GM12878 (cell line): ENCODE measurements around the gene STX10. TPM values are rescaled to one million over a fixed set of nuclear protein-coding genes. Genes with fewer than 3 reads are reported as not detected.

Experiments
- CHD2 ChIP-seq: IDR thresholded peaks from 2 replicates; pipeline ENCODE4 v1.6.1; 2011; ENCODE audit warnings: low read depth, low read length, improper control_type of control experiment, borderline replicate concordance
- MTA2 ChIP-seq: fragments of 450-650 bp; IDR thresholded peaks from 2 replicates; pipeline ENCODE4 v1.6.1; 2016; ENCODE audit warnings: low read depth, mild to moderate bottlenecking, moderate library complexity
- POLR2AphosphoS2 ChIP-seq: IDR thresholded peaks from 2 replicates; pipeline ENCODE4 v1.6.1; 2011; ENCODE audit warnings: low read depth, mild to moderate bottlenecking, low read length, improper control_type of control experiment, moderate library complexity
- POU2F2 ChIP-seq: IDR thresholded peaks from 3 replicates; pipeline ENCODE4 v1.6.1; 2011; ENCODE audit warnings: low read depth, mild to moderate bottlenecking, low read length, borderline replicate concordance
- RAD51 ChIP-seq: fragments of 450-650 bp; IDR thresholded peaks from 2 replicates; pipeline ENCODE4 v1.6.1; 2016; ENCODE audit warnings: moderate library complexity, mild to moderate bottlenecking, inconsistent platforms
- SMAD1 ChIP-seq: fragments of 450-650 bp; IDR thresholded peaks from 2 replicates; pipeline ENCODE4 v1.6.1; 2018; ENCODE audit warnings: mild to moderate bottlenecking, low read depth; ENCODE audit not compliant: partially characterized antibody
- SMC3 ChIP-seq: IDR thresholded peaks from 2 replicates; pipeline ENCODE4 v1.6.1; 2011; ENCODE audit warnings: low read length, improper control_type of control experiment, borderline replicate concordance
- SP1 ChIP-seq: IDR thresholded peaks from one replicate; pipeline ENCODE4 v1.6.1; 2011; ENCODE audit warnings: low read depth, low read length
- SPI1 ChIP-seq: IDR thresholded peaks from 2 replicates; pipeline ENCODE4 v1.6.1; 2011; ENCODE audit warnings: low read depth, mild to moderate bottlenecking, low read length, moderate library complexity, borderline replicate concordance; ENCODE audit not compliant: insufficient read depth
- TAF1 ChIP-seq: IDR thresholded peaks from 2 replicates; pipeline ENCODE4 v1.6.1; 2011; ENCODE audit warnings: mild to moderate bottlenecking, low read depth, low read length, borderline replicate concordance
- TBL1XR1 ChIP-seq: IDR thresholded peaks from 2 replicates; pipeline ENCODE4 v1.6.1; 2012; ENCODE audit warnings: low read depth, low read length, improper control_type of control experiment
- ZNF217 ChIP-seq: fragments of 450-650 bp; IDR thresholded peaks from 2 replicates; pipeline ENCODE4 v1.6.1; 2017; ENCODE audit warnings: antibody characterized with exemption, mild to moderate bottlenecking
- polyA plus RNA-seq, 11 experiments: library from polyadenylated mRNA; depleted of rRNA in 4 of 11; unstranded in 6 of 11; stranded (reverse) in 5 of 11; fragments of >200 nt; fragmentation: Nextera tagmentation in 4 of 11; fragmentation: Illumina TruSeq in 1 of 11; extraction: Ambion mirVana in 4 of 11; extraction: Trizol in 1 of 11; gene quantifications; 1 replicate in 1 of 11; 2 replicates in 10 of 11; pipeline versions ENCODE4 v1.2.1 to v1.2.3, GENCODE V29; 2011 to 2016; ENCODE audit warnings: inconsistent platforms in 2 of 11, missing spikeins in 2 of 11, low read depth in 1 of 11
- total RNA-seq, 4 experiments: library from RNA; depleted of rRNA in 3 of 4; stranded (reverse); fragments of >200 nt in 3 of 4; fragmentation: Illumina TruSeq in 1 of 4; extraction: Trizol in 1 of 4; gene quantifications; 2 replicates each; pipeline versions ENCODE4 v1.2.1 to v1.2.3, GENCODE V29; 2013 to 2021
- TF ChIP-seq, protein P1 (sequence below): IDR thresholded peaks from 2 replicates; pipeline ENCODE4 v1.6.1; 2011; ENCODE audit warnings: low read depth, low read length, improper control_type of control experiment, borderline replicate concordance
- TF ChIP-seq, protein P2 (sequence below): IDR thresholded peaks from 2 replicates; pipeline ENCODE4 v1.6.1; 2012; ENCODE audit warnings: mild to moderate bottlenecking, low read depth, low read length
- TF ChIP-seq, protein P3 (sequence below): IDR thresholded peaks from 2 replicates; pipeline ENCODE4 v1.6.1; 2011; ENCODE audit warnings: borderline replicate concordance, low read depth, mild to moderate bottlenecking, moderate library complexity, mixed read lengths, low read length; ENCODE audit not compliant: insufficient read depth; ENCODE audit errors: extremely low read length
- TF ChIP-seq, protein P4 (sequence below): fragments of 450-650 bp; conservative IDR thresholded peaks from 2 replicates; pipeline ENCODE4 v1.6.1; 2017; ENCODE audit warnings: mild to moderate bottlenecking, moderate library complexity
- TF ChIP-seq, protein P5 (sequence below): fragments of 150-350 bp; IDR thresholded peaks from 2 replicates; pipeline ENCODE4 v1.6.1; 2016; ENCODE audit warnings: low read depth, low read length

STX10 gene
- total and polyA plus RNA-seq, 10 of the 15 experiments (the other 5 are each of a cell fraction or from before 2014, with no cell fraction given) = 0.56 to 76.1 (median 47.6) TPM

DNA sequence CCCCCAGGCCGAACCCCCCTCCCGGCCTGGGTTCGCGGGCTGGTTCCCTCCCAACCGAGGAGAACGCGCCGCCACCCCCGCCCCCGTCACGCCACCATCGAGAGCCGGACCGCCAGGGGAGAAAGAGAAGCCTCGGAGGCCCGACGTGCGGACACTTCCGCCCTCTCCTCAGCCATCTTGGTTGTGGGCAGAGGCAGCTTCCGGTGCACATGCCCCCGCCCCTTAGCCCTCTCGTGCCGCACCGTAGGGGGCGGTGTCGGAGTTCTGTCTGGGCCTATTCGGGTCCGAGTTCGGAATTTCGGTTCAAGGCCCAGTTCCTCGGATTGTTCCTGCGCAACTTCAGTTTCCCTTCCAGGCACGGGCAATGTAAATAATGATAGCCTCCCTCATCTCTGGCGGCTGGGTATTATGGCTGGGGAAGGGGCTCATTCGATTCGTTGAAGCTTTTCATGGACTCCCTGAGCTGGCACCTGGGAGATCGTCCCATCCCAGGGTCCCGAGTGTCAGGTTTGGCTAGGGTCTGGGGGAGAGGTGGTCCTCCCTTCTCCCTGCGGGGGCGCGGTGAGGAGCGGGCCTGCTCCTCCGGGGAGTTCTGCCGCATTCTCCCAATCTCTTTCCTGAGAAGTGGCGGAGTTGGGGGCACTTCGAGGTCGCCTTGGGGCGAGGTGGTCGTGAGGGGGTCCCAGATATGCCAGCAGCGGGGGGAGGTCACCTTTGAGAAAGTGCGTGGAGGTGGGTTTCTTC is at the start of gene STX10, which contains the start of gene IER2 (continued):
- TF ChIP-seq SPI1 = peak; percentile 48; the same call in 1 of the 2 replicates
- TF ChIP-seq, protein P1, sequence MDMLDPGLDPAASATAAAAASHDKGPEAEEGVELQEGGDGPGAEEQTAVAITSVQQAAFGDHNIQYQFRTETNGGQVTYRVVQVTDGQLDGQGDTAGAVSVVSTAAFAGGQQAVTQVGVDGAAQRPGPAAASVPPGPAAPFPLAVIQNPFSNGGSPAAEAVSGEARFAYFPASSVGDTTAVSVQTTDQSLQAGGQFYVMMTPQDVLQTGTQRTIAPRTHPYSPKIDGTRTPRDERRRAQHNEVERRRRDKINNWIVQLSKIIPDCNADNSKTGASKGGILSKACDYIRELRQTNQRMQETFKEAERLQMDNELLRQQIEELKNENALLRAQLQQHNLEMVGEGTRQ = no peak; the same call in 1 of the 2 replicates
- 0 out of 2 replicates have a peak, but pooled peaks have one; percentile 43 for TF ChIP-seq TBL1XR1
- 0 out of 3 replicates have a peak, but pooled peaks have one; percentile 9 for TF ChIP-seq POU2F2
- TF ChIP-seq, protein P2, sequence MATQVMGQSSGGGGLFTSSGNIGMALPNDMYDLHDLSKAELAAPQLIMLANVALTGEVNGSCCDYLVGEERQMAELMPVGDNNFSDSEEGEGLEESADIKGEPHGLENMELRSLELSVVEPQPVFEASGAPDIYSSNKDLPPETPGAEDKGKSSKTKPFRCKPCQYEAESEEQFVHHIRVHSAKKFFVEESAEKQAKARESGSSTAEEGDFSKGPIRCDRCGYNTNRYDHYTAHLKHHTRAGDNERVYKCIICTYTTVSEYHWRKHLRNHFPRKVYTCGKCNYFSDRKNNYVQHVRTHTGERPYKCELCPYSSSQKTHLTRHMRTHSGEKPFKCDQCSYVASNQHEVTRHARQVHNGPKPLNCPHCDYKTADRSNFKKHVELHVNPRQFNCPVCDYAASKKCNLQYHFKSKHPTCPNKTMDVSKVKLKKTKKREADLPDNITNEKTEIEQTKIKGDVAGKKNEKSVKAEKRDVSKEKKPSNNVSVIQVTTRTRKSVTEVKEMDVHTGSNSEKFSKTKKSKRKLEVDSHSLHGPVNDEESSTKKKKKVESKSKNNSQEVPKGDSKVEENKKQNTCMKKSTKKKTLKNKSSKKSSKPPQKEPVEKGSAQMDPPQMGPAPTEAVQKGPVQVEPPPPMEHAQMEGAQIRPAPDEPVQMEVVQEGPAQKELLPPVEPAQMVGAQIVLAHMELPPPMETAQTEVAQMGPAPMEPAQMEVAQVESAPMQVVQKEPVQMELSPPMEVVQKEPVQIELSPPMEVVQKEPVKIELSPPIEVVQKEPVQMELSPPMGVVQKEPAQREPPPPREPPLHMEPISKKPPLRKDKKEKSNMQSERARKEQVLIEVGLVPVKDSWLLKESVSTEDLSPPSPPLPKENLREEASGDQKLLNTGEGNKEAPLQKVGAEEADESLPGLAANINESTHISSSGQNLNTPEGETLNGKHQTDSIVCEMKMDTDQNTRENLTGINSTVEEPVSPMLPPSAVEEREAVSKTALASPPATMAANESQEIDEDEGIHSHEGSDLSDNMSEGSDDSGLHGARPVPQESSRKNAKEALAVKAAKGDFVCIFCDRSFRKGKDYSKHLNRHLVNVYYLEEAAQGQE = no peak
- TF ChIP-seq SP1 = peak; percentile 43
- 0 out of 2 replicates have a peak, but pooled peaks have one; percentile 33 for TF ChIP-seq RAD51
- TF ChIP-seq, protein P3, sequence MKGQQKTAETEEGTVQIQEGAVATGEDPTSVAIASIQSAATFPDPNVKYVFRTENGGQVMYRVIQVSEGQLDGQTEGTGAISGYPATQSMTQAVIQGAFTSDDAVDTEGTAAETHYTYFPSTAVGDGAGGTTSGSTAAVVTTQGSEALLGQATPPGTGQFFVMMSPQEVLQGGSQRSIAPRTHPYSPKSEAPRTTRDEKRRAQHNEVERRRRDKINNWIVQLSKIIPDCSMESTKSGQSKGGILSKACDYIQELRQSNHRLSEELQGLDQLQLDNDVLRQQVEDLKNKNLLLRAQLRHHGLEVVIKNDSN = peak; percentile 44
- no peak for TF ChIP-seq SMC3
- TF ChIP-seq, protein P4, sequence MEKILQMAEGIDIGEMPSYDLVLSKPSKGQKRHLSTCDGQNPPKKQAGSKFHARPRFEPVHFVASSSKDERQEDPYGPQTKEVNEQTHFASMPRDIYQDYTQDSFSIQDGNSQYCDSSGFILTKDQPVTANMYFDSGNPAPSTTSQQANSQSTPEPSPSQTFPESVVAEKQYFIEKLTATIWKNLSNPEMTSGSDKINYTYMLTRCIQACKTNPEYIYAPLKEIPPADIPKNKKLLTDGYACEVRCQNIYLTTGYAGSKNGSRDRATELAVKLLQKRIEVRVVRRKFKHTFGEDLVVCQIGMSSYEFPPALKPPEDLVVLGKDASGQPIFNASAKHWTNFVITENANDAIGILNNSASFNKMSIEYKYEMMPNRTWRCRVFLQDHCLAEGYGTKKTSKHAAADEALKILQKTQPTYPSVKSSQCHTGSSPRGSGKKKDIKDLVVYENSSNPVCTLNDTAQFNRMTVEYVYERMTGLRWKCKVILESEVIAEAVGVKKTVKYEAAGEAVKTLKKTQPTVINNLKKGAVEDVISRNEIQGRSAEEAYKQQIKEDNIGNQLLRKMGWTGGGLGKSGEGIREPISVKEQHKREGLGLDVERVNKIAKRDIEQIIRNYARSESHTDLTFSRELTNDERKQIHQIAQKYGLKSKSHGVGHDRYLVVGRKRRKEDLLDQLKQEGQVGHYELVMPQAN = 0 out of 2 replicates have a peak, but pooled peaks have one; percentile 29
- peak; percentile 46; the same call in 1 of the 2 replicates for TF ChIP-seq TAF1
- peak; percentile 66; the same call in 1 of the 2 replicates for TF ChIP-seq CHD2
- TF ChIP-seq SMAD1 = peak; percentile 46
- TF ChIP-seq, protein P5, sequence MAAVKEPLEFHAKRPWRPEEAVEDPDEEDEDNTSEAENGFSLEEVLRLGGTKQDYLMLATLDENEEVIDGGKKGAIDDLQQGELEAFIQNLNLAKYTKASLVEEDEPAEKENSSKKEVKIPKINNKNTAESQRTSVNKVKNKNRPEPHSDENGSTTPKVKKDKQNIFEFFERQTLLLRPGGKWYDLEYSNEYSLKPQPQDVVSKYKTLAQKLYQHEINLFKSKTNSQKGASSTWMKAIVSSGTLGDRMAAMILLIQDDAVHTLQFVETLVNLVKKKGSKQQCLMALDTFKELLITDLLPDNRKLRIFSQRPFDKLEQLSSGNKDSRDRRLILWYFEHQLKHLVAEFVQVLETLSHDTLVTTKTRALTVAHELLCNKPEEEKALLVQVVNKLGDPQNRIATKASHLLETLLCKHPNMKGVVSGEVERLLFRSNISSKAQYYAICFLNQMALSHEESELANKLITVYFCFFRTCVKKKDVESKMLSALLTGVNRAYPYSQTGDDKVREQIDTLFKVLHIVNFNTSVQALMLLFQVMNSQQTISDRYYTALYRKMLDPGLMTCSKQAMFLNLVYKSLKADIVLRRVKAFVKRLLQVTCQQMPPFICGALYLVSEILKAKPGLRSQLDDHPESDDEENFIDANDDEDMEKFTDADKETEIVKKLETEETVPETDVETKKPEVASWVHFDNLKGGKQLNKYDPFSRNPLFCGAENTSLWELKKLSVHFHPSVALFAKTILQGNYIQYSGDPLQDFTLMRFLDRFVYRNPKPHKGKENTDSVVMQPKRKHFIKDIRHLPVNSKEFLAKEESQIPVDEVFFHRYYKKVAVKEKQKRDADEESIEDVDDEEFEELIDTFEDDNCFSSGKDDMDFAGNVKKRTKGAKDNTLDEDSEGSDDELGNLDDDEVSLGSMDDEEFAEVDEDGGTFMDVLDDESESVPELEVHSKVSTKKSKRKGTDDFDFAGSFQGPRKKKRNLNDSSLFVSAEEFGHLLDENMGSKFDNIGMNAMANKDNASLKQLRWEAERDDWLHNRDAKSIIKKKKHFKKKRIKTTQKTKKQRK = 0 out of 2 replicates have a peak, but pooled peaks have one; percentile 18
- peak; percentile 28; the same call in 1 of the 2 replicates for TF ChIP-seq MTA2
- TF ChIP-seq POLR2AphosphoS2 = peak; percentile 26; the same call in 1 of the 2 replicates
- no peak for TF ChIP-seq ZNF217
